Left ventricle myocardium superior (tissue), 1 donor: ENCODE data around the gene NMRK1. TPM values are rescaled to one million over a fixed set of nuclear protein-coding genes. Genes with fewer than 3 reads are reported as not detected.

ENCODE experiments used
- ATAC-seq: fragments of 200-7000 bp; cut with Tn5 transposase; one replicate; pipeline ENCODE4 v1.9.1; 2020; ENCODE audit warnings: mild to moderate bottlenecking, moderate library complexity
- DNase-seq: peaks from one replicate; pipeline ENCODE4 v3.0.0-alpha.2; 2020
- intact Hi-C: fragments of 100-400 bp; cut with micrococcal nuclease; formaldehyde crosslinking; loops from one replicate; pipeline ENCODE4 v1.11.0; 2022
- total RNA-seq: library from RNA; stranded (reverse); fragmentation: NEBNext Ultra II Directional; extraction: Animal tissue kit (Norgen Biotek cat#: 25700); gene quantifications from one replicate; pipeline ENCODE4 v1.2.1, GENCODE V29; 2021
- donor health status: DM: no; HTN: yes; CAD: no; lungs with severe emphysema.

NMRK1 gene
- total RNA-seq, 1 donor from 2014 or later: 18.2 TPM

- ATAC-seq (no peak), DNase-seq (no peak)
- intact Hi-C loops: no loop called here
Observed at GRCh38 chr9:75067894-75068293, 20.1 kb downstream of the NMRK1 start.

- intact Hi-C loops: no loop called here
- ATAC-seq (no peak), DNase-seq (no peak)
Observed at GRCh38 chr9:75065510-75065909, 22.4 kb downstream of the NMRK1 start.

- intact Hi-C loops: no loop called here
- ATAC-seq: peak; percentile 51
- DNase-seq: no peak
Observed at GRCh38 chr9:75064307-75065025, 23.5 kb downstream of the NMRK1 start.

- ATAC-seq (no peak), DNase-seq (no peak)
- intact Hi-C loops: no loop called here
Observed at GRCh38 chr9:75063556-75064305, 24.2 kb downstream of the NMRK1 start.

GRCh38 chr9:75061169-75061568 lies 26.8 kb downstream of the NMRK1 start:
- ATAC-seq: no peak
- intact Hi-C loops: no loop called here
- no peak for DNase-seq

DNA sequence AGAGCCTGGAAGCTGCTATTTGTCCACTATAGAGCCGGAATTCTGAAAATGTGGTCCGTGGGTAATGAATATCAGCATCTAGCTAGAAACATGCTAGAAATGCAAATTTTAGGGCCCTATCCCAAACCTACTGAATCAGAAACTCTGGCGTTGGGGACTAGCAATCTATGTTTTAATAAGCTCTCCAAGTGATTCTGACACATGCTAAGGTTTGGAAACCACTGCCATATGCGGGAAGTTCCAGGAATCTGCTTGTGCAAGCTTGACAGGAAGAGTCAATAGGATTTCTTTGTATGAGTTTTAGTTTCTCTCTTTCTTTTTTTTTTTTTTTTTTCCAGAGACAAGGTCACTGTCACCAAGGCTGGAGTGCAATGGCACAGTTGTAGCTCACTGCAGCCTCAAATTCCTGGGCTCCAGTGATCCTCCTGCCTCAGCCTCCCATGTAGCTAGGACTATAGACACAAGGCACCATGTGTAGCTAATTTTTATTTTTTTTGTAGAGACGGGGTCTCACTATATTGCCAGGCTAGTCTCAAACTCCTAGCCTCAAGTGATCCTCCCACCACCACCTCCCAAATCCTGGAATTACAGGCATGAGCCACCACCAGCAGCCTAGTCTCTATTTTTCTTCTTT lies 33.5 kb downstream of the NMRK1 start:
- intact Hi-C loops: no loop called here
- no peak for ATAC-seq

DNA sequence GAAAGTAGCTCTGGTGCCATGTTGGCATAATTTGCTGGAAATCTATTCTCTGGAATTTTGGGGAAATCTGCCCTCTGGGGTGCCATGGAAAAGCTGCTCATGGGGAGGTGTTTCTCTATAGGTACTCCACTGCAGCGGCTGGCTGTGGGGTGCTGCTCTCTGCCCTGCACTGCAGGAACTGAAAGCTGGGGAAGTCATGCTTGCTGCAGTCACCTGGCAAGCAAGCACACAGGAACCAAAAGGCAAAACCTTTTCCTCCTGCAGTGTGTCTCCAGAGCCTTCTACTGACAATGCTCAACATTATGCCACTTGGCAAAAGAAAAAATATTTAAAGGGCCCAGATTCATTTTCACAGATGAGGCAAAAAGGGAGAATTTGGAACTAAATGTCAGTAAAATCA lies 34.1 kb downstream of the NMRK1 start:
- intact Hi-C loops: no loop called here
- ATAC-seq: no peak

More for the DNA sequence above, 33.5 kb downstream of the NMRK1 start:
- no peak for DNase-seq

DNA sequence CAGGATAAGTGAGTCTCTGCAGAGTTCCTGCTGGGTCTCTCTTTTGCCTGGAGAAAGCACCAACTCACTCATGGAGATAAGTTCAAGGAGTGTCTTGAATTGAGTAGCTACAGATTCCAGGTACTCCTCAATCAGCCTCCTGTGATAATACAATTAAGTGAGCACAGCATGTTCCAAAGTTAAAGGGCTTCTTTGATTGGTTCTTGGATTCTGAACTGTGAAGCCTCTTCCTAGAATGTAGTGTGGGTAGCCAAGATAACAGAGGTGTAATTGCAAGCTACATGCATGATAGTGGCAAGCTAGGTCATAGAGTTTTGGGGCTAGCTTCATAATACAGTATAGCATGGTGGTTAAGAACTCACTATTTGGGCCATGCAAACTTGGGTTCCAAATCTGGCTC lies 36.7 kb downstream of the NMRK1 start:
- no peak for ATAC-seq
- no peak for DNase-seq
- intact Hi-C loops: no loop called here

More for the DNA sequence above, 34.1 kb downstream of the NMRK1 start:
- DNase-seq: no peak

DNA sequence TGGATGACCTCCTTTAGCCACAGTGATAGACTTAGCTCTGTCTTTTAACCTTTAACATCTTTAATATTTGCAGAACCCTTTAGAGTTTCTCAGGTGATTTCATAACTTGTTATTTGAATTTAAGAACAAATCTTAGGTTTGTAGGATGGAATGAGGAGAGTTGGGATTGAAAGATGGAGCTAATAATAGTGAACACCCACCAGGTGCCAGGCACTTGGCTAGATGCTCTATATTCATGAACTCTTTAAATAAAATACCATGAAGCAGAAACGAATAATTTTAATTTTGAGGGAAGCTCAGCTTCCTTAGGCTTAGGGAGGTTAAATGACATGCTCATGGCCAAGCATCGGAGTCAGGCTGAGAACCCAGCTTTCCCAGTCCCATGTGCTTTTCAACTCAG lies 40.4 kb downstream of the NMRK1 start:
- intact Hi-C loops: no loop called here
- no peak for ATAC-seq
- no peak for DNase-seq

- intact Hi-C loops: no loop called here
- DNase-seq (no peak), ATAC-seq (no peak)
Observed at GRCh38 chr9:75046725-75047345, 41.1 kb downstream of the NMRK1 start.

DNA sequence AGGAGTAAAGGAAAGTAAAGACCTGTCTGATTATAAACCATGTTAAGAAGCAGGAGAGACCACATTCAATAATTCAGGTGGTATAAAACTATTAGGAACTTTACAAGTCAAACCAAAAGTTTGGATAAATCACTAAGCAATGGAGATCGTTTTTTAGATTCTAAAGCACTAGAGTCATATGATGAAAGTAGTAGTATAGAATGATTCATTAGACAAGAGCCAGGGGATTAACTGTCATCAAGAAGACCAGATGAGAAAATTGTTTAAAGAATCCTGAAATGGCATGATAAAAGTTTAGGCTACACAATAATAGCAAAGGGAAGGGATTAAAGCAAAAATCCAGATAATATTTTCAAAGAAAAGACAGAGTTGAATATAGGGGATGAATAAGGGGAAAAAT lies 46.9 kb downstream of the NMRK1 start:
- DNase-seq (no peak), ATAC-seq (no peak)
- intact Hi-C loops: no loop called here

DNA sequence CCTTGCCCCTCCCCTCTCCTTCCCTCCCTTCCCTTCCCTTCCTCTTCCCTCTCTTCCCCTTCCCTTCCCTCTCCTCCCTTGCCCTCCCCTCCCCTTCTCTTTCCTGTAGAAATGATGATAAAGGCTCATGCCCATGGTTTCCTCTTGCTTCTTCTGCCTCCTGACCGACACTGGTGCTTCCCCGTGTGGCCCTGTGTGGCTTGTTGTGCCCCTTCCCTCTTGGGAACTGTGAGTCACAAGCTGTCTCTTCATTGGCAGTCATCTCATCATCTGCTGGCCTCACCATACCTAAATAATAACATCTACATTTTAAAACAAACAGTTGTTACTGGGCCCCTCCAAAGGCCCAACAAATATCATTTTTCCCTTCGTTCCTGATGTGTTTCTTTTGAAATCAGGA lies 48.2 kb downstream of the NMRK1 start:
- DNase-seq (no peak), ATAC-seq (no peak)
- intact Hi-C loops: no loop called here

- intact Hi-C loops: no loop called here
- no peak for ATAC-seq
- no peak for DNase-seq
Observed at GRCh38 chr9:75039009-75039408, 48.9 kb downstream of the NMRK1 start.

DNA sequence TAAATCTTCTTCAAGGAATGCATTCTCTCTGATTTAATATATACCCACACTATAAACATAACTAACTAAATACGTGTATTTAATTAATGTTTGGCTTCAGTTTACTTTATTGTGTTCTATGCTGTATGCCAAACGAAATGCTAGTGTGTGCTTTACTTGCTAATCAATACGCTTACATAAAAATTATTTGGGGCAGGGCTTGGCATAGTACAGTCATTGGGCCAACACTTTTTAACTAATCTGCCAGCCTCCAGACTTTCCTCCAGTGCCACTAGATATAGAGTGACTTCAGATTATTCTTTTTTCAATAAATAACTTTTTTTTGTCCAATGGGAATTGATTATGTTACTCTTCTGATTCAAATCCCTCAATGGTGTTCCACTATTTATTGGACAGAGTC lies 51.2 kb downstream of the NMRK1 start:
- ATAC-seq (no peak), DNase-seq (no peak)
- intact Hi-C loops: no loop called here

DNA sequence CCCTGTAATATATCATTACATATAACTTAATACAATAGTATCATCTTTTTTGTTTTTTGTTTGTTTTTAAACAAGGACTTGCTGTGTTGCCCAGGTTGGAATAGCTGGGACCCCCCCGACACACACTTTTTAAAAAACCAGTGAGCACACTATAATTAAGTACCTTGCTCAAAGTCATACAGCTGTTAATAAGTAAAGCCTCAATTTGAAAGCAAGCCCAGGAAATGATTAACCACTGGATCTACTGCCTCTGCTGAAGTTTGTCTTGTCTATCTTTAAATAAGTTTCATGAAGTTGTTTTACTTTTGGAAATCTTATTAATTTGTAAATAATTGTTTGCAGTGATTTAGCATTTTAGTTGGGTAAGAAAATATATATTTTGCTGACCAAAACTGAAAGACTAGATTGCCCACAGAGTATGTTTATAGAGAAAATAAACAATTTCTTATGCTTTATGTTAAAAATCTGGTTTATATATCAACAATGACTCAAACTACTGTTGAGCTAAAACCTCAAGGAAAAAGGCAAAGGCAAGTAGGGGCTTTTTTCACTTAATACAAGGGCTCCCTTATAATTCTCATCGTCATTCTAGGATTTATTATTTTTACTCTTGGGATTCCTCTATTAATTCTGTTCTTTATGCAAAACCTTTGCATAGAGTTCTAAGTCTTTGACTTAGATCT lies 54.0 kb downstream of the NMRK1 start:
- DNase-seq (no peak), ATAC-seq (no peak)

GRCh38 chr9:75027187-75028107 lies 60.5 kb downstream of the NMRK1 start:
- intact Hi-C loops: loop anchor here (10.0 kb wide), 1 partner anchor 47 kb away; no protein-coding TSS in a partner anchor
- ATAC-seq (peak; percentile 76), DNase-seq (peak; percentile 78)

More for the DNA sequence above, 54.0 kb downstream of the NMRK1 start:
- intact Hi-C loops: no loop called here

DNA sequence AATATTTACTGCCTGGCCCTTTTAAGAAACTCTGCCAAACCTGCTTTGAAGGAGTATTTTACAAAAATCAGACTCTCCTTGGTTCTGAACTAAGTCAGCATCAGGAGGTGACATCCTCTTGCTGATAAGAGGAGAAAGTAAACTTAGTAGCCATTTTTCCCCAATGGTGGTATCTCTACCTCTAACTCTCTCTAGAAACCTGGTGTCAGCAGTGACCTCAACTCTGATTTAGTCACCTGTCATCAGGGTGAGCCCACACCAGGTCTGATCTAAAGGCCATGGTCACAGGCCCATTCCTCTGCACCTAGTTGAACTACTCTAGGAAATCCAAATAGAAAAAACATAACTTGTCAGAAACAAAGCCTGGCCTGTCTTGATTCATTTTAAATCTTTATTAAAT lies 64.1 kb downstream of the NMRK1 start:
- ATAC-seq (no peak), DNase-seq (no peak)
- intact Hi-C loops: loop anchor here (10.0 kb wide), 1 partner anchor 51 kb away; no protein-coding TSS in a partner anchor

- intact Hi-C loops: loop anchor here (10.0 kb wide), 1 partner anchor 55 kb away; no protein-coding TSS in a partner anchor
- DNase-seq (no peak), ATAC-seq (no peak)
Observed at GRCh38 chr9:75019654-75020053, 68.3 kb downstream of the NMRK1 start.
